ENCODE data around the gene PRRC2A.

PRRC2A gene

DNA sequence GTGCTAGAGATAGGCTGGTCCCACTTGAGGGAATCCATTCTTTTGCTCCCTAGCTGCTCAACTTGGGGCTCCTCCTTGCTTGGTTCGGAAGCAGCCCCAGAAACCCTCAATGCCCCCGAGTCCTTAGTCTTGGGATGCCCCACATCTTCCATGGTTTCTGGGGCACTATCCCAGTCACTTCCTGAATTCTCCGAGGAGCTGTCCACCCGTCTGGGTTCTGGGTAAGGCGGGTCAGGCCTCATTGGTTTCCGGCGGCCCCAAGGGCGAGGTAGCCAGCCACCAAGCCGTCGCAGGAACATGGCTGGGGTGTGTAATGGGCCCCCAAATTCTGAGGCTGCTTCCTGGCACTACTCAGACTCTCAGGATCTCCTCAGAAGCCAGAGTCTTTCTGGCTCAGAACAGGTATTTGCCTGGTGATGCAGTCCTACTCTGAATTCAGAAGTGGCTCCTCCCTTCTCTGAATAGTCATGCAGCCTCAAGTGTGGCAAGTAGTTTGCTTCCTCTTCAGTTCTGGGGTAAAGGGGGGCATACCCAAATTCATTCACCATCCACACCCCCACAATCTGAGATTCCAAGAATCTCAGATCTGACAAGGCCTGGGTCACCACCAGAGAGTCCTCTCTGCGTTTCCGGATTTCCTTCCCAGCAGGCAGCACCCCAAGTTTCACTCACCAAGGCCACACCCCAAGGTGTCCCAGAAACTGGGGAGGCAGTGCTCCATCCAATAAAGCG lies 39.3 kb downstream of the PRRC2A start:
- TF ChIP-seq, protein P1, sequence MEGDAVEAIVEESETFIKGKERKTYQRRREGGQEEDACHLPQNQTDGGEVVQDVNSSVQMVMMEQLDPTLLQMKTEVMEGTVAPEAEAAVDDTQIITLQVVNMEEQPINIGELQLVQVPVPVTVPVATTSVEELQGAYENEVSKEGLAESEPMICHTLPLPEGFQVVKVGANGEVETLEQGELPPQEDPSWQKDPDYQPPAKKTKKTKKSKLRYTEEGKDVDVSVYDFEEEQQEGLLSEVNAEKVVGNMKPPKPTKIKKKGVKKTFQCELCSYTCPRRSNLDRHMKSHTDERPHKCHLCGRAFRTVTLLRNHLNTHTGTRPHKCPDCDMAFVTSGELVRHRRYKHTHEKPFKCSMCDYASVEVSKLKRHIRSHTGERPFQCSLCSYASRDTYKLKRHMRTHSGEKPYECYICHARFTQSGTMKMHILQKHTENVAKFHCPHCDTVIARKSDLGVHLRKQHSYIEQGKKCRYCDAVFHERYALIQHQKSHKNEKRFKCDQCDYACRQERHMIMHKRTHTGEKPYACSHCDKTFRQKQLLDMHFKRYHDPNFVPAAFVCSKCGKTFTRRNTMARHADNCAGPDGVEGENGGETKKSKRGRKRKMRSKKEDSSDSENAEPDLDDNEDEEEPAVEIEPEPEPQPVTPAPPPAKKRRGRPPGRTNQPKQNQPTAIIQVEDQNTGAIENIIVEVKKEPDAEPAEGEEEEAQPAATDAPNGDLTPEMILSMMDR (conservative IDR thresholded peaks at IDR 0.05; ENCODE audit: low read depth, low read length), result no peak
- no peaks in the 10 kb centered on the region for H3K36me3 ChIP-seq (ENCODE audit: insufficient read depth)
- peak overlapping the region; percentile 56 for H2AFZ ChIP-seq (ENCODE audit: low read depth)
- H3K27ac ChIP-seq, result peak overlapping the region; percentile 42; the same call in 1 of the 2 replicates
- no peaks in the 10 kb centered on the region for H3K27me3 ChIP-seq (ENCODE audit: insufficient read depth, low read depth)
- no peaks in the 10 kb centered on the region for H4K20me1 ChIP-seq (ENCODE audit: insufficient read depth)
- peaks cover 33% of the 10 kb centered on the region for H3K79me2 ChIP-seq (ENCODE audit: insufficient read depth, low read depth)
- no peak overlapping the region for H3K4me3 ChIP-seq (IDR thresholded peaks at IDR 0.05; ENCODE audit: insufficient read depth, low read depth, low read length)
- H3K9ac ChIP-seq, result peak overlapping the region; percentile 60; the same call in 1 of the 2 replicates
- peaks cover 45% of the 10 kb centered on the region for H3K4me1 ChIP-seq (ENCODE audit: low read depth, poor library complexity, severe bottlenecking)
- H3K4me2 ChIP-seq, result peak overlapping the region; percentile 87

DNA sequence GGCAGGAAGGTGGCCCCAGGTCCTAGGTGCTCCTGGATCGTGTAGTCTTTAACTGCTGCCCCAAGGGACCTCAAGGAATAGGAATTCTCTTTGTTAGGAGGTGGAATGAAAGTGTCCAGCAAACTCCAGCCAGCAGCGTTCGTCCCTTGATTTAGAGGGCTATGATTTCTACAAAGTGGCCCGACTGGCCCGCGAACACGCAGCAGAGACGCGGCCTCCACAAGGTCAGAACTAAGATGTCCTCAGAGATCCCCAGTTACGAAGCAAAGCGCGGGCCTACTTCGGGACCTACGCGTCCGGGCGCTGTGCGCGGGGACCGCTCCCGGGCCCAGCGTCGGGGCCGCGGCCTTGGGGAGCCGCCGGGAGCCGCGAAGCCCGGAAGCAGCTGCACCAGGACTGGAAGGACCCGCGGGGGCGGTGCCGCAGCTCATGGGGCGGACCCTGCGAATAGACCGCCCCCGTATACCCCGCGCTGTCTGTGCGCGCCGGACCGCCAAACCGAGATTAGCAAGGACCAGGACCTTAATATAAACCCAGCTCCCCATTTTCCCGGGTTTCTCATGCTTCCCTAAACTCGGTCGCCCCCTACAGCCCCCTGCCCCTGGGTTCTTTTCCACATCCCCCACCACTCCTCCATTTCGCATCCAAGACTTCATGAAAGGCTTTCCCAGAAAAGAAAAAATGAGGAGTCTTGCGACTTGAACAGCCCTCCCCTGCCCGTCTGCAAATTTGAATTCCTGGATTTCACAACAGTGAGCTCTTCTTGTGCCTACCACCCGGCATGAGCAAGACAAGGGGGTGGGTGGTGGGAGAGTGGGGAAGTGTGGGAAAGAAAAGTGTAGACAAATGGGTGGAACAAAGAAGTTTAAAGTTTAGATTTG lies 40.1 kb downstream of the PRRC2A start, which contains the start of gene C6orf47:
C6orf47 (minus strand) TSS at position 398 of the 881 bp plus-strand sequence. CDS start 831 bp downstream, outside the sequence.
- H3K27ac ChIP-seq, result peak within 1 kb of the TSS; percentile 42; the same call in 1 of the 2 replicates
- TF ChIP-seq, protein P1 (conservative IDR thresholded peaks at IDR 0.05; ENCODE audit: low read depth, low read length), result no peak
- H4K20me1 ChIP-seq (ENCODE audit: insufficient read depth), result no peaks in the 10 kb centered on the region
- H3K9ac ChIP-seq, result peak within 1 kb of the TSS; percentile 60; the same call in 1 of the 2 replicates
- peaks cover 33% of the 10 kb centered on the region for H3K79me2 ChIP-seq (ENCODE audit: insufficient read depth, low read depth)
- H3K36me3 ChIP-seq (ENCODE audit: insufficient read depth), result no peaks in the 10 kb centered on the region
- H3K4me2 ChIP-seq, result peak within 1 kb of the TSS; percentile 87
- no peaks in the 10 kb centered on the region for H3K27me3 ChIP-seq (ENCODE audit: insufficient read depth, low read depth)
- H2AFZ ChIP-seq (ENCODE audit: low read depth), result peak within 1 kb of the TSS; percentile 56
- no peak within 1 kb of the TSS for H3K4me3 ChIP-seq (IDR thresholded peaks at IDR 0.05; ENCODE audit: insufficient read depth, low read depth, low read length)
- H3K4me1 ChIP-seq (ENCODE audit: low read depth, poor library complexity, severe bottlenecking), result peaks cover 45% of the 10 kb centered on the region

DNA sequence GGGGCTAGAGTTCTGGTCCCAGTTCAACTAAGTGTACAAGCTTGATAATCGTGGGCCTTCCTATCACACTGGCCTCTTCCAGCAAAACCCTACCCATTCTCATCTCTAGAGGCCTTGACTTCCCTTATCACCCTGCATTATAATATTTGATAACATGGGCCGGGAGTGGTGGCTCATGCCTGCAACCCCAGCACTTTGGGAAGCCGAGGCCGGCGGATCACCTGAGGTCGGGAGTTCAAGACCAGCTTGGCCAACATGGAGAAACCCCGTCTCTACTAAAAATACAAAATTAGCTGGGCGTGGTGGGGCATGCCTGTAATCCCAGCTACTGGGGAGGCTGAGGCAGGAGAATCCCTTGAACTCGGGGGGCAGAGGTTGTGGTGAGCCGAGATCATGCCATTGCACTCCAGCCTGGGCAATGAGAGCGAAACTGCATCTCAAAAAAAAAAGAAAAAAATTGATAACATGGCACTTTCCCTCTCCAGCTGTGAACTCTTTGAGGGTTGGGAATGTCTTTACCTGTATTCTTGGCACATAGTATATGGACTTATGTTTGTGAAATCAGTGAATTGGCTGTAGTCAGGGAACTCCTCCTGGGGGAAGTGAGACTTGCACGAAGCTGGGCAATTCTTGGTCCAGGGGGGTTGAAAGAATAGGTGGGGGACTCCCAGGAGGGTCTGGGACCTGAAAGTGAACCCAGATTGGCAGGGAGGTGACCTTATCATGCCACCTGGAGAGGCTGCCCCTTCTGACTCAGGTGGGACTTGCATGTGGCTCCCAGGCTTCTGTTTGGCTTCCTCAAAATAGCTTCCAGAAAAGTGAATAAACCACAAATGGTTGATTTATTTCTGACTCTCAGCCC lies 41.0 kb downstream of the PRRC2A start:
- Histone ChIP-seq H3K9ac (peak overlapping the region; percentile 60; the same call in 1 of the 2 replicates), H4K20me1 (ENCODE audit: insufficient read depth) (no peaks in the 10 kb centered on the region), H3K27me3 (ENCODE audit: insufficient read depth, low read depth) (no peaks in the 10 kb centered on the region), H3K4me3 (IDR thresholded peaks at IDR 0.05; ENCODE audit: insufficient read depth, low read depth, low read length) (no peak overlapping the region), H3K27ac (no peak overlapping the region; the same call in 1 of the 2 replicates), H3K36me3 (ENCODE audit: insufficient read depth) (no peaks in the 10 kb centered on the region), H3K4me2 (peak overlapping the region; percentile 87), H3K79me2 (ENCODE audit: insufficient read depth, low read depth) (peaks cover 39% of the 10 kb centered on the region), H3K4me1 (ENCODE audit: low read depth, poor library complexity, severe bottlenecking) (peaks cover 45% of the 10 kb centered on the region), H2AFZ (ENCODE audit: low read depth) (no peak overlapping the region)
- TF ChIP-seq, protein P1 (conservative IDR thresholded peaks at IDR 0.05; ENCODE audit: low read depth, low read length), result no peak
